GM18507 (cell line): ENCODE measurements around the gene STRBP.
A peak's percentile ranks its signal among the peaks of the same experiment; 100 is the strongest.

Source experiments
- DNase-seq: peaks from one replicate; pipeline ENCODE4 v3.0.0; 2011; ENCODE audit warnings: low read depth; ENCODE audit not compliant: insufficient read length; ENCODE audit errors: extremely low spot score
- FAIRE-seq: peaks from 2 replicates; lab custom pipeline; 2011; peaks lifted over from hg19 to GRCh38; lab: Jason Lieb, UNC

The STRBP gene

DNA sequence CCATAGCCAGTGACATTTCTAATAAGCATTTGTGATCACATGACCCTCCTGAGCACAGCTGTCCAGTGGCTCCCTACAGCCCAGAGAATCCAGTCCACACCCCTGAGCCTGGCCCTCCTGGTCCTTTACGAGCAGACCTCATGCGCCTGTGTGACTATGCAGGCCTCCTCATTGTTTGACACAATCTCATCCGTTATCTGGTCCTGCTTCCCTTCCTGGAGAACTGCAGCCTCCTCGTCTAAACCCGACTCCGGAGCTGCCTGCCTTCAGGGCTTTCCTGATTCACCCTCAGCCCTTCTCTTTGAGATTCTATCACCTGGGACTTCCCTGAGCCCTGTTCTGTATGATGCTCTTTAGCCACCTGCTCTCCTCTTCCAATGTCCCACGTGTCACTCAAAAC is 155.2 kb downstream of the STRBP start:
- DNase-seq (no peak), FAIRE-seq (no peak)

DNA sequence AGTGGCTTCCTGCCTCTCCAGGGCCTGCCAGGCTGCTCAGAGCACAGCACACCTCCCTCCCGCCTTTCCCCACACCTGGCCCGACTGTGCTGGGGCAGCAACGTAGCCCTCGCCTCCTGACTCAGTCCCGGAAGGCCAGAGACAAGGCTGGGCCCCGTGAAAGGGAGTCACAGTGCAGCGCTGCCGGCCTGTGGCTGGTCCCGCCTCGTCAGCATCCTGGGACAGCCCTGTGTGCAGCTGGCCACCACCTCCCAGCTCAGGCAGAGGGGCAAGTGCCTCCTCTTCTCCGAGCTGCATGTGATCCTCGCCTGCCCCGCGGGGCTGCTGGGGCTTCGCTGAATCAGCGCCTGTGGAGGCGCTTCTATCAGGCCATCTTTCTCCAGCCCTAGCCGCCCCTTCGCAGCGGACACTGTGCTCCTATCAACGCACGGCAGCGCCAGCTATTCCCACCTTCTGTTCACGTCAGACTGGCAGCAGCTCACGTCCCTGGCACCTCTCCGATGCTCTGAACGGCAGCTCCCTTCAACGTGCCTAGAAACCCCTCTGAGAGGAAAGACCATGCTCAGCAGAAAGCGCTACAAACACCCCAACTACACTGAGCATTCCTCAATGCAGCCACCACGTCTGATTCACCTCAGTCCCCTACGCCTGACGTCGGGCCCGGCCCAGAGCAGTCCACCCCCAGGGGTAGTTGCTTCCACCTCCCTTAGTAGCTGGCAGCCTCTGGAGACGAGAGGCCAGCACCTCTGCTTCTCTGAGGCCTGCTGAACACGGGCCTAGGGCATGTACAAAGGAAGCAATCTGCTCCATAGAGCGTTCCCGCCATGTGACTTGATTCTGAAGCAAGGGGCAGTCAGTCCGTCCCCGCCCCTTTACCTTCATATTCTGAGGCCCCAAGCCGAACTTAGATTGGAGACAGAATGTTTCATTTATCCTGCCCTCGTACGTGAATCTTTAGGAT is 156.1 kb downstream of the STRBP start:
- FAIRE-seq (no peak), DNase-seq (no peak)

DNA sequence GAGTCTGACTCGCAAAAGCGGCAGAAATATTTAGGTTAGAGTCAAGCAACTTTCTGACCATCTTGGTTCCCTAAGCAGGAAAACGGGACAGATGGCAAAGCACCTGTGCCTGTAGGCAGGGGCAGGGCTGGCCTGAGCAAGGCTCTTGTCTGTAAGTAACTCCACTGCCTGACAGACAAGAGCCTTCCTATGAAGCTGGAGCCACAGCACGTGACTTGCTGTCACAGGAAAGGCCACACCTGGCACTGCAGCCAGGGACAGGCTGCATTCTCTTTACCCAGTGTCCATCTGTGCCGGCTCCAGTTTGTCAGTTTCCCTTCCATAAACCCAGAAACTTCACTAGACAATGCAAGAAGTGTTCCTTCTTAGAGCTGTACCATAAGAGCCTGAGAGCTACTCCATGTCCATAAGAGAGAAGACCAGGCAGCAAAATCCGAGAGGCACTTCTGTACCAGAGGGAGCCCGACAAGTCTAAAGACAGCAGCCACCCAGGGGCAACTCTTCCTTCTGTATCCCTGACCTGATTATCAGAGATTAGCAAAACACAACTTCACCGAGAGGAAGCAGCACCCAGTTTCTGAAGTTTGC is 156.9 kb downstream of the STRBP start:
- DNase-seq (no peak), FAIRE-seq (no peak)

DNA sequence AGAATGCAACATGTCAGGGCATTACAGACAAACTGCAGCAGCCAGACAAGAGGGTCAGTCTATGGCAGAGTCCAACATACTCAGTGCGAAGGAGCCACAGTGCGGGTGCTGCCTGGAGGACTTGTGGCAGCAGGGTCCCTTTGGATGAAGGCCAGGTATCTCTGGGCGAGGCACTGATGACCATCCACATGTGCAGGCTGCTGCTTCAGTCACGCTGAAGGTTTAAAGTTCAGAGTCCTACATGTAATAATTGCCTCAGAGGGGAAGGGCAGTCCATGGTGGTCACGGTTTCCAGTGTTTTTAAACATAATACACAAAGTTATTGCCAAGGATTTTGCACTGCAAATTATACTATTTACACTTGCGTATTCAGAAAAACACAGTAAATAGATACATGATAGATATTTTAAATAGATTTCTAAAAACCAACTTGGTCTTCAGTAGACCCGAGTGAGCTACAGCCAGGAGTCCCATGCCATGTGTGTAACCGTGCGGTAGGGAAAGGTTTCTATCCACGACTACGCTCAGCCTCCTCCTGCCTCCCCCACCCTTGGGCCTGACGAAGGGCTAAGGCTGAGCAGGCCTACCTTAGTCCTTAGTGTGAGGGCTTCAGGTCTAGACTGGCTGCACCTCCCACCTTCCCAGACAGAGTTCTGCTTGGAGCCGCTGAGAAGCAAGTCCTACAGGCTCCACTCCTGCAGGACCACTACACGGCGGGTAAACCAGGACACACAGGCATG is 158.7 kb downstream of the STRBP start:
- DNase-seq = no peak
- FAIRE-seq = no peak

DNA sequence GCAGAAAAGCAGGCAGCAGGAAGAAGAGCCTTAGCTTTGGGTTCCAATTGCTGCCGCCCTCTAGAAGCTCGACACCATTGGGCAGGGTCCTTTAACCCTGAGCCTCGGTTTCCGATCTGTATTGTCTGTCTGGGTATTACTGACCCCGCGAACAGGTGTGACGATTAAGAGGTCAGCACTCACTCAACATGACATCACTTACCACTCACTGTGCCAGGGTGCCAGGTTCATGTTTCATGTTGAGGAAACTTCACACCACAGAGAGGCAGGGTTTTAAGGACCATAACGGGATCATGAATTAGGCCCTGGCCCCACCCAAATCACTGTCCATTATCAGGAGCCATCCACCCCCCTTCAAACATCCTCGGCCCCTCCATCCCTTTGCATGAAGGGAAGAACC is 159.4 kb downstream of the STRBP start:
- no peak for FAIRE-seq
- no peak for DNase-seq

DNA sequence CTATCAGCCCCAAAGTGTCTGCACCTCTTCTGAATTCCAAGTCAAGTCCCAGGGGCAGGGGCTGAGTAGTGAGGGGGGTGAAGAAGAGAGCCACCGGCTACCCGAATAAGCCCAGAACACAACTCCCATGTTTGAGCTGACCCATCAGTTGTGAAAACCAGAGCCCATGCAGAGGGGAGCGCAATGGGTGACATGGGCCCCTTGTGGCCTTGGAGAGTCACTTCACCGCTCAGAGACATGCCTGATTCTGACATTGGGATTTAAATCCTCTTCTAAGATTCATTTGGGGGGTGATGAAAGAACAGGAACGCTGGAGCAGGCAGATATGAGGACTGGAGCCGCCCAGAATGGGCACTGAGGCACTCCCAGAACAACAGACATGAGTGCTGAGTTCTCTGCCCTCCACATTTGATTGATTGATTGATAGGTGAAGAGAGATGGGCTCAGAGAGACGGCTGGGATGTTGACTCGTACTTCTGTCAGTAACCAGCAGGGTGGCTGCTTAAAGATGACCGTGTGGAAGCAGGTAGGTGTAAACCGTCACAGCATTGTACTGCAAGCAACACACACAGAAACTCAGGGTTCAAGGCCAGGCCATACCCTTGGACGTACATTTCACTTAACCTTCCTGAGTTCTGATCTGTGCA is 160.6 kb downstream of the STRBP start:
- DNase-seq (no peak), FAIRE-seq (peak; percentile 9)

DNA sequence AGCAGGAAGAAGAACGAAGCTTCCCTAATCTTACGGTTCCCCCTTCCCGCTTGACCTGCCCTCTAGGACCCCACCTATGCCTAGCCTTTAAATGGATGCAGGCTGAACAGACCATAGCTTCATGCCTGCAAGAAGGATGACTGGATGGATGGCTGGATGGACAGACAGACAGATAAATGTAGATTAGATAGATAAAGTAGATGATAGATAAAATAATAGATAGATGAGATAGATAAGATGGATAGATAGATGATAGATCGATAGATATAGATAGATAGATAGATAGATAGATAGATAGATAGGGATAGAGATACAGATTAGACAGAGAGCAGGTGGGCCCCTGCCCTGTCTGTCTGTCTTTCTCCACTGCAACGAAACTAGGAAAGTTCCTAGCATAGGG is 162.9 kb downstream of the STRBP start:
- FAIRE-seq = no peak
- DNase-seq = no peak

DNA sequence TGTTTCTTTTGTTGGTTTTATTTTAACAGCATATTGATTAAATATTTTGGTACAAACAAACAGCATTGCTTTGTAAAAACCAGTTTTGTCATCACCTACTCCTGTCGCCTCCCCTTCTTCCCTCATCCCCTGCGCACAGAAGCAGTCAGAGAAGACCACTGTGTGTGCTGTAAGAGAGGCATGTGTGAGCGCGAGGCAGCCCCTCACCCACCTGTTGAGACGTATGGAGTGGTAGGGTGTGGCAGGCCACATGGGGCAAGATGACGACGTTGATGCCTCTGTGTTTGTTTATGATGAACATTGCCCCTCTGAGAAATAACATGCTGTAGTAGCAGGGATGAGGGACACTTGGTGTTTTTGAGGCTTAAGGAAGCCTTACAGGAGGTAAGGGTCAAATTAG is 163.6 kb downstream of the STRBP start:
- DNase-seq (no peak), FAIRE-seq (no peak)

DNA sequence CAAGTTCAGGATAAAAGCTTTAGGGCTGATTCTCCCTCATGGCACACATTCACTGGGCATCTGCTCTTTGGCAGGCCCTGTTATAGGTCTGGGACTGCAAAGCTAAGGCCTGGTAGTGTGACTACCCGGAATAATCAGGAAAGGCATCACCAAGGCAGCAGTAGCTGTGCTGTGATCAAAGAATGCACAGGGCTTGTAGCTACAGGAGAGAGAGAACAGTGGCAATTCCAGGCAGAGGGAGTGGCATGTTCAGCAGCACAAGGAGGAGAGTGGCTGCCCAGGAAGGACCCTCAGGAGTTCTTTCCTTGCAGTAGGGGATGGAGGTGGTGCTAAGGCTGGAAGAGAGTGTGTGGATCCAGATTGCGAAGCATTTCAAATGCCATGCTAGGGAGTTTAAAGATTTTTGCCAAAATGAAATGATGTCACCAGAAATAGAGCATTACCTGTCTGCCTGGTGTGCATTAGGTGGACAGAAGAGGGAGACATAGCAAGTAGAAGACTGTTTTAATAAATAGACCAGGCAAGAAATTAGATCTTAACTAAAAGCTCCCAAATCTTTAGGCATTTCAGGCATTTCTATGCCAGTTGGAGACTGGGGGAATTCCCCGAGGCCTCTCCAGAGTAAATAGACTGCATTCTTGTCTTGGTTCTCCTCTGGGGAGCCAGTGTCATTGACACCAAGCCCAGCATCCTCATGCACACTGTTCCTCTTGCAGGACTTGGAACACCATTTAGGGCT is 165.8 kb downstream of the STRBP start:
- no peak for DNase-seq
- no peak for FAIRE-seq

DNA sequence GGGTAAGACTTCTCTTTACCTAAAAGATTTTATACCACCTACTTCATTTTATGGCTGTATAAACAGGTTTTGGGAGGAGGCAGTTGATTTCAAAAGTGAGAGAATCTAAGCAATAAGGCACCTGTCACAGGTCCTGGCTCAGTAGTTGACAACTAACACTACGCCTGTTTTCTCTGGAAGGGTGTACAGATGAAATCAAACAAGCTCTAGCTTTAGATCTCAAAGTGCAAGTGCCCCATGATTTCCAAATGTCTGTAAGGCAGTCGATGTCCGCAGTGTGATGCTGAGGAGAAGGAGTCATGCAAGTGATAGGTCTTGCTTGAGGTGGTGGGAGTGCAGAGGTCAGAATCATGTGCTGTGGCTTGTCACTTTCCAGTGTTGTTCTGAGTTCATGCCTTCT is 168.8 kb downstream of the STRBP start:
- FAIRE-seq = no peak

DNA sequence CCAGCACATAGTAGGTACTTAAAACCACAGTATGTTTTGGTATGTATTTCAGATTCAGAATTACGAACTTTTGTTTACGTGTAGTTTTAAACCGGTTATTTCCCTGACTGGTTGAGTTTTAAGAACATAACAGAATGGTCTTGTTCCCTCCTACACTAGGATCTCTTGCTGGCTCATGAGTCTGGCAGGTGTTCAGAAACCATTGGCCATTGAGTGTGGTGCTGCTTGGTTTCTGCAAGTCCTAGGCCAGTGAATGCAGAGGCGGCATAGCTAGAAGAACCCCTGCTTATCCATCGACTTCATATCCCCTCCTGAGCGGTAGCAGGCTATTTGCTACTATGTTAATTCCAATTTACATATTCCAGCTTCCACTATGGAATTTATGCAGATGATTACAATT is 169.3 kb downstream of the STRBP start:
- no peak for FAIRE-seq
- no peak for DNase-seq

More for the DNA sequence above, 168.8 kb downstream of the STRBP start:
- DNase-seq = no peak

DNA sequence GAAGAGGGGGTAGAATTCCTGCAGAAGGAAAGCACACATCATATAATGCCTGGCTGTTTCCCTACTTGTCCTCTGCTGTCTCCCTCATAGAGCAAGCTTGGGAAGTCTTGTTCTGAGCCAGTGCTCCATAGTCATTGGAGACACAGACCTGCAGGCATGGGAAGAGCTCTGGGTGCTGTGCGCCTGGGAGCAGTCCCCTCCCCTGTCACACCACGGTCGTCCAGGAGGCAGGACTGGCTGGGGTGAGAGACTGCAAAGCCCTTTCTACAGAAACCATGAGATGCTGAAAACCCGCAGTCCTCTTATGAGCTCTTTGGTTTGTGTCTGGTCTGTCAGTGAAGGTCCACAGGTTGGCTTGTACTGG is 170.3 kb downstream of the STRBP start:
- DNase-seq = no peak
- no peak for FAIRE-seq

DNA sequence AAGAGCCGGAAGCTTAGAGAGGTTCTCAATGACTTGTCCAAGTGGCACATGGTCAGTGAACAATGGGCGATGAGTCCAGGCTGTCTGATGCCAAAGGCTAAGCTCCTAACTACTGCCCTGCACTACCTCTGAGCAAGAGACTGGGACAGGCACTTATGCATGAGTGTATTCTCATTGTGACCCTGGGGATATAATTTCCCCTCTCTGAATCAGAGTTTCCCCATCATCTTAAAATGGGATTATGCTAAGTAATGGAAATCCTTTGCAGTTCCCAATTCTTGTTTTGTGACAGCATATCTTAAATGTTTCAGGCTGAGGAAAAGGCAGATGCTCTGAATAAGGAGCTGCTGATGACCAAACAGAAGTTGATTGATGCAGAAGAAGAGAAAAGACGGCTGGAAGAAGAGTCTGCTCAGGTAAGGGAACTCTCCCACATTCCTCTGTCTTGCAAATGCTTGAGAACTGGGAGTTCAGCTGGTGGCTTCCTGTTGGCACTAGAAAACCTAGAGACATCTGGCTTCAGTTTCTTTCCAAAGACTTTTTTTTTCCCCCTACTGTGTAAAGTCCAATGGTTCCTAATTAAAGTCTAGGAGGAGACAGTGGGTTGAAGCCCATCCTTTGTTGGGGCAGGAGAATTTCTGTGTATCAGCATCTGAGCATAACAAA is 170.8 kb downstream of the STRBP start:
- DNase-seq (no peak), FAIRE-seq (no peak)

DNA sequence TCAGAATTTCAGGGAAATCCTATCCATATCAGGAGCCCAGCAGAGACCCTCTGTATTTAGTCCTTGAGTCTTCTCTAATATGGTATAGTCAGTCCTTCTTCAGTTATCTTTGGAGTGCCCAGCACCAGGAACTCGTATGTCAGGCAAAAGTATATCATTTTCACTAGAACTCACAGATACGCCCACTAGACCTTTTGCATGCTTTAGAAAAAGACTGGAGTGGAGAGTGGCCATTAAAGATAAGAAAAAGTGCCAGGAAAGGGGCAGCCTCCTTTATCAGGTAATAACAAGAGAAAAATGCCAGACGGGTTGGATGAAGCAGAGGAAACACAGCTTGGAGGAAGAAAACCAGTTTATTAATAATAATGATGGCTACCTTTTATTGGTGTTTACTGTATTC is 171.4 kb downstream of the STRBP start:
- no peak for FAIRE-seq
- DNase-seq = no peak

DNA sequence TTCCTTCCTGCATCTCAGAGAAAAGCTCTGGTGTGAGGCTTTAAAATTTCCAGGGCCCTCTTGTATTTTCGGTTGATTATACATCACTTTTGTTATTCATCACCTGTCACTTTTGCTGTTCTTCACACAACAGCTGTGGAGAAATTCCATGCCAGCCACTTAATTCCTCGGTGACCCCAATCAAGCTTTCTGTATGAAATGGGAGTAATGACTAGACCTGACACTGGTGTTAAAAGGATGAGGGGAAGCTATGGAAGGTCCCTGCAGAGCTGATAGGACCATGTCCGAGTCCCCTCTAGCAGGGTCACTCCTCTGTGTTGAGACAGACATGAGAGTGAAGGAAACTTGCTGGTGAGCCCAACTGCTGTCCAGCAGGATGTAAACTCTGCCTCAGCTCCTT is 175.2 kb downstream of the STRBP start:
- DNase-seq = no peak
- peak; percentile 12 for FAIRE-seq

DNA sequence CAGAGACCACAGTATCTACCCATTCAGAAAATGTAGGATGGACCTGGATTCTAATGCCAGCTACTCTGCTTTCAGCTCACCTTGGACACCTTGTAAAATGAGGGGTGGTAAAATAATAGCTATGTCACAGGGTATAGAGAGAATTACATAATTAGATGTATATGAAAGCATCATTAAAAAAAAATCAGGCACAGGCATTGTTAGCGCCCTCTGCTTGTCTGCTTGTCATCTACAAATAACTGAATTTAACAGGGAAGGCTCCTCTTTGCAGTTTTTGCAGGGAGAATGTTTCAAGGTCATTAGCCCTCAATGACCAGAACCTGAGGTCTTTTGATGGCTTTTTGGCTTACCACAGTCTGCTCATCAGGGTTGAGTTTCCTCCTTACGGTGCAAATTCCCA is 176.9 kb downstream of the STRBP start:
- DNase-seq = no peak
- FAIRE-seq = no peak

DNA sequence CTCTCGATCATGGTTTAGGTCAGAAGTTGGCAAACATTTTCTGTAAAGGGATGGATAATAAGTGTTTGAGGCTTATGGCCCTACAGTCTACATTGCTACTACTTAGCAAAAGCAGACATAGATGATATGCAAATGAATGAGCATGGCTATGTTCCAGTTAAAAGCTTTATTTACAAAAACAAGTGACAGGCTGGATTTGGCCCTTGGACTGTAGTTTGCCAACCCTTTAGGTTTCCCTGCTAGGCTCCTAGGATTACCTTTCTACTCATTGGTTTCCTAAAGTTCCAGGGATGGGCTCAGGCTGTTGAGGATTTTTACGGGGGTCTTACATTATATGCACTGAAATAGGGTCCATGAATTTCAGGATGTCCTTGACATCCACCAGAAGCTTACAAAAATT is 177.4 kb downstream of the STRBP start:
- FAIRE-seq = no peak
- no peak for DNase-seq

DNA sequence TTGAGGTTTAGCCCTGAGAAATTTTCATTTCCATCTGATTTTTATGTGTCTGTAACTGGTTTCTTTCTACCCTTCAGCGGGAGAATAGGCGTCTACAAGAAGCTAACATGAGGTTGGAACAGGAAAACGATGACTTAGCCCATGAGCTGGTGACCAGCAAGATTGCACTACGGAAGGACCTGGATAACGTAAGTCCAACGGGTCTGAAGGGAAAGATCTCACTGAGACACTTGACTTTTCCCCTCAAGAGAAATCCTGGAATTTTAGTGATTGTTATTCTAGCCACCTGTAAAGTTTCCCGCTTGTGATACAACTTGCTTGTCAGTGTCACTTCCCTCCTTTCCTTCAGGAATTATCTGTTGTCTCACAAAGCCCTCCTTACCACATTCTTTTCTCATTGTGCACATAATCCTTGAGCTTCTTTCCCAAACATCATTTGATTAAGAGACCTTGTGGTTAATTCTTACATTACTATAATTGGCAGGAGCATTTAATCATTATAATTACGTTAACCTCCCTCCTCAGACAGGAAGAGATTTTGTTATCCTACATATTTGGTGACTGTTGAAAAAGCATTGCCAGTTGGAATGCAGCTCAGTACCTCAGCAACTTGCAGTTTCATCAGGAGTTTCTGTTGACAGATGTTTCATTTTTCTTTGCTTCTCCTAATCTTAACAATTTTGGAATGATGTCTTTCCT is 178.0 kb downstream of the STRBP start:
- DNase-seq (no peak), FAIRE-seq (no peak)
